GM21619 (cell line): ENCODE data around the gene CUEDC2.

Experiments
- ATAC-seq: cut with Tn5 transposase; IDR thresholded peaks from one replicate; pipeline ENCODE4 v1.9.1; 2021; ENCODE audit not compliant: unreplicated experiment

CUEDC2 gene, protein sequence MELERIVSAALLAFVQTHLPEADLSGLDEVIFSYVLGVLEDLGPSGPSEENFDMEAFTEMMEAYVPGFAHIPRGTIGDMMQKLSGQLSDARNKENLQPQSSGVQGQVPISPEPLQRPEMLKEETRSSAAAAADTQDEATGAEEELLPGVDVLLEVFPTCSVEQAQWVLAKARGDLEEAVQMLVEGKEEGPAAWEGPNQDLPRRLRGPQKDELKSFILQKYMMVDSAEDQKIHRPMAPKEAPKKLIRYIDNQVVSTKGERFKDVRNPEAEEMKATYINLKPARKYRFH

DNA sequence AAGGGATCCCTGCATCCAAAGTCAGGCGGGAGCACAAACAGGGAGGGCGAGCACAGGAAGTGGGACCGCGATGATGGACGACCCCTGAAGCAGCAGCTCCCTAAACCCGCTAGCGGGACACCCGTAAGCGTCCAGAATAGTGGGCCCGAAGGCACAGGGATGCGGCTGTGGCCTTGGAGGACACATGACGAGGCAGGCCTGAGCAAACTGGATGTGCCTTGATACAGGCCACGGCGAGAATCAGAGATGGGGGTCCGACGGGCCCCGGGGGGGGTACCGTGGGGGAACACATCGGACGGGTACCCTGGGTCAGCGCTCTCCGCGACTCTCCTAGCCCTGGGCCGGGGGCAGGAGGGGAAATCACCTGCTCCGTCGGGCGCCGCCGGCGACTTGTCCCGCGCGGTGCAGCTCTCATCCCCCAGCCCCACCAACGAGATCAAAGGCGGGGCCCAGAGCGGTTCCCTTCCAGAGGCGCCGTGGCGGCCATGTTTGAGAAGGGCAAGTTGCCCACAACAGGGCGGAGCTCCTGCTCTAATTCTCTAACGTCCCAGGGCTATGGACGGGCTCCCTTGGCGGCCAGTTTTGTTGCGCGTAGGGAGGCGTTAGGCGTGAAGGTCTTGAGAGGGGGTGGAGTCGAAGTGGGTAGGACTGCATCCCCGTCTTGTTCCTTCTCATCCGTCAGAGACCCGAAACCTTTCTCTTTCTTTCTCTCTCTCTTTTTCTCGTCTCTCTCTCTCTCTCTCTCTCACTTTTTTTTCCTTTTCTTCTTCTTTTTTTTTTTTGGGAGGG, at the start of gene CUEDC2:
CUEDC2 (minus strand) TSS at position 413 of the 789 bp plus-strand sequence. CDS start 7,386 bp downstream, outside the sequence.
- ATAC-seq: peak; percentile 83

DNA sequence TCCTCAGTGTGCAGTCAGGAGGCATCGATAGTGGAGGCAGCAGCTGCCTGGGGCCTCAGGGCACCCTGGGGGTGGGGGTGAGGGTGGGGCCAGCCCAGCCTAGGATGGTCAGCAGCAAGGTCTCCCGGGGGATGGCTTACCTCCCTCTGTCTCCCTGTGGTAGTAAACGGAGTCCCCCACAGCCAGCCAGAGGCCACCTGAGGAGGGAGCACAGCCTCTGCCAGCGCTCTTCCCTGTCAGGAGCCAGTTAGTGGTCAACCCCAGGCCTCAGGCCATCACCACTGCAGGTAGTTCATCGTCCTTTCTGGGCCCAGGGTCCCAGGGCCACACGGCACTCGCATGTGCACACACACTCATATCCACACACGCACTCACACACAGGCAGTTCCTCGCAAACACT, 48.0 kb upstream of the CUEDC2 start:
- no peak for ATAC-seq

DNA sequence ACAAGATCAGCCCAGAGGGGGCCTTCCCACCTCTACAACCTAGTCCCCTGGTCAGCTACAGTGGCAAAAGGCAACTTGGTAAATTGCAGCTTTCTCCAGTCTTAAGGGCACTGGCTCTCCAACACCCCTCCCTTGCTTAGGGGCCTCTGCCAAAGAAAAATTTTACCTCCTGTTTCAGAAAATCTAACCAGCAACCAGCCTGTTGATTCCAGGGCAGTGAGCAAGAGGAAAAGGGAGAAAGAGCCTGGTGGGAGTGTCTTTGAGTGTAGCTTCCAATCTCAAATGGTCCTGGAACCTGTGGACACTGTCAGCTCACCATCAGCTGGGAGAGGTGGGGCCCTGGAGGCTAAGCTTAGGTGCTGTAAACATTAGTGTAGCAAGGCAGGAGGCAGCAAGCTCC, 47.3 kb upstream of the CUEDC2 start:
- no peak for ATAC-seq

- ATAC-seq: no peak
Observed at GRCh38 chr10:102476466-102477141, 44.2 kb upstream of the CUEDC2 start.

- no peak for ATAC-seq
Observed at GRCh38 chr10:102475451-102476040, 43.2 kb upstream of the CUEDC2 start.

GRCh38 chr10:102473445-102474331, 41.3 kb upstream of the CUEDC2 start:
- ATAC-seq: no peak

DNA sequence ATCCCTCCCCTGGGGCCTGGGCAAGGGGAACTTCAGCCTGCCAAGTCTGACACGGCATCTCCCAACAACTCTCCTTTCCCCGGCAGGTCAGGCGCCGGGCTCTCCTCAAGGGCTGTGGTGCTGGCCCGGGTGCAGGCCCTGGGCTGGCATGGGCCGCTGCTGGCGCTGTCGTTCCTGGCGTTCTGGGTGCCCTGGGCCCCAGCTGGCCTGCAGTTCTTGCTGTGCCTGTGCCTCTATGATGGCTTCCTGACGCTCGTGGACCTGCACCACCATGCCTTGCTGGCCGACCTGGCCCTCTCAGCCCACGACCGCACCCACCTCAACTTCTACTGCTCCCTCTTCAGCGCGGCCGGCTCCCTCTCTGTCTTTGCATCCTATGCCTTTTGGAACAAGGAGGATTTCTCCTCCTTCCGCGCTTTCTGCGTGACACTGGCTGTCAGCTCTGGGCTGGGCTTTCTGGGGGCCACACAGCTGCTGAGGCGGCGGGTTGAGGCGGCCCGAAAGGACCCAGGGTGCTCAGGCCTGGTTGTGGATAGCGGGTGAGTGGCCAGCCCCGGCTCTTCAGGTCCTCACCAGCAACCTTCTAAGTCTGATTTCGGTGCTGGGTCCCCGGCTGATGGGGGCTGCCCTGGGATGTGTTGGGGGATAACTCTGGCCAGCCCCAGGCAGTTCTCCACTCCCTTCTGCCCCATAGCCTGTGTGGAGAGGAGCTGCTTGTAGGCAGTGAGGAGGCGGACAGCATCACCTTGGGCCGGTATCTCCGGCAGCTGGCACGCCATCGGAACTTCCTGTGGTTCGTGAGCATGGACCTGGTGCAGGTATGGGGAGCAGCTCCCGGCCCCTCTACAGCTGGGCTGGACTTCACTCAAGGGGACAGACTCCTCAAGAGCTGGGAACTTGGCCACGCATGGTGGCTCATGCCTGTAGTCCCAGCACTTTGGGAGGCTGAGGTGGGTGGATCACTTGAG, 38.5 kb upstream of the CUEDC2 start:
- no peak for ATAC-seq

DNA sequence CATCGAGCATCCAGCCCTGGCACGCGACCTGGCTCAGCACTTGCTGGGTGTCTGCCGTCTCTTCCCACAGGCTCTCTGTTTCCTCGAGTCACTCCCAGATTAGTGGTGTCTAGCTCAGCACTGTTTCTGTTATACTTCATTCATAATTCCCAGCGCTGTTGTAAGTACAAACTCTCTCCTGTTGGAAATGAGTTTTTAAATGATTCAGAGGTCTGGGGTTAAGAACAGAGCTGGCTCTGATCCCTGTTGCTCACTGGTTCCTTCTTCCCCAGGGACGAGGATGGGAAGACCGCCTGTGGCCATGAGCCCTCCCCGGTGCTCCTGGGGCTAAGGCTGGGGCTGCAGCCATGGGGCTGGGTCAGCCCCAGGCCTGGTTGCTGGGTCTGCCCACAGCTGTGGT, 36.3 kb upstream of the CUEDC2 start:
- no peak for ATAC-seq

GRCh38 chr10:102467971-102468438, 35.6 kb upstream of the CUEDC2 start:
- no peak for ATAC-seq

DNA sequence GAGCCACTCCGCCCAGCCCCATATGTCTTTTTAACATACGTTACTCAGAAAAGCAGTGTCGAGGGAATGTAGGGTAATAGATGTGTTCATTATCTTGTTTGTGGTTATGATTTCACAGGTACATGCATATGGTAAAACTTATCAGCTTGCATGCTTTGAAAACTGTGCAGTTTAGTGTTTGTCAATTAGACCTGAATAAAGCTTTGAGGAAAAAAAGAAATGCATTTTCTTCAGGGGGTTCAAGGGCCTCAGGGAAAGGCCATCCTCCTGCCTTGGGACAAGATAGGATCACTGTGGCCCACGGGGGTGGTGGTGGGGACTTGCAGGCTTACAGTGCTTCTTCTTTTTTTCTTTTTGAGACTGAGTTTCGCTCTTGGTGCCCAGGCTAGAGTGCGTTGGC, 34.9 kb upstream of the CUEDC2 start:
- no peak for ATAC-seq

GRCh38 chr10:102465466-102465865, 33.1 kb upstream of the CUEDC2 start:
- no peak for ATAC-seq

- no peak for ATAC-seq
Observed at GRCh38 chr10:102463983-102464382, 31.6 kb upstream of the CUEDC2 start.

- ATAC-seq: no peak
Observed at GRCh38 chr10:102462512-102463054, 30.2 kb upstream of the CUEDC2 start.

- peak; percentile 89 for ATAC-seq
Observed at GRCh38 chr10:102461187-102462054, 29.0 kb upstream of the CUEDC2 start.

DNA sequence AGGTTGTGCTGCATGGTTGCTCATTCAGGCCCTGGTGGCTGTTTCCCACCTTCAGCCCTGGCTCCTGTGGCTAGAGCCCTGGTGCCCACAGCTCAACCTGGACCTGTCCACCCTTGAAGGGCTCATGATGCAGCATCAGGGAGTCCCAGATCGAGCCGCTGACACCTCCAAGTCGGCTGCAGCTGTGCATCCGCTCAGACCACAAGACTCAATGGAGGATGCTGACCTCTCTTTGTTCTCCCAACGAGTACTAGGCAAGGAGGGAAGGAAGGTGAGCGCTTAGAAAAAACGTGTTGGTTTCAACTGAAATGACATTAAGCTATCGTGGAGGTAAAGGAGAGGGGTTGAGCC, 28.4 kb upstream of the CUEDC2 start:
- ATAC-seq: peak; percentile 31

GRCh38 chr10:102458656-102459055, 26.3 kb upstream of the CUEDC2 start:
- ATAC-seq: no peak

- no peak for ATAC-seq
Observed at GRCh38 chr10:102457591-102458150, 25.3 kb upstream of the CUEDC2 start.
